Erythroblast (primary cell): ENCODE results near the gene IGSF3.

Experiments
- GATA1 ChIP-seq: IDR thresholded peaks from 2 replicates; pipeline ENCODE4 v1.6.1; 2011; ENCODE audit warnings: low read depth, mild to moderate bottlenecking, control low read depth, low read length, moderate library complexity
- POLR2A ChIP-seq: IDR thresholded peaks from 2 replicates; pipeline ENCODE4 v1.6.1; 2011; ENCODE audit warnings: mild to moderate bottlenecking, low read length

DNA sequence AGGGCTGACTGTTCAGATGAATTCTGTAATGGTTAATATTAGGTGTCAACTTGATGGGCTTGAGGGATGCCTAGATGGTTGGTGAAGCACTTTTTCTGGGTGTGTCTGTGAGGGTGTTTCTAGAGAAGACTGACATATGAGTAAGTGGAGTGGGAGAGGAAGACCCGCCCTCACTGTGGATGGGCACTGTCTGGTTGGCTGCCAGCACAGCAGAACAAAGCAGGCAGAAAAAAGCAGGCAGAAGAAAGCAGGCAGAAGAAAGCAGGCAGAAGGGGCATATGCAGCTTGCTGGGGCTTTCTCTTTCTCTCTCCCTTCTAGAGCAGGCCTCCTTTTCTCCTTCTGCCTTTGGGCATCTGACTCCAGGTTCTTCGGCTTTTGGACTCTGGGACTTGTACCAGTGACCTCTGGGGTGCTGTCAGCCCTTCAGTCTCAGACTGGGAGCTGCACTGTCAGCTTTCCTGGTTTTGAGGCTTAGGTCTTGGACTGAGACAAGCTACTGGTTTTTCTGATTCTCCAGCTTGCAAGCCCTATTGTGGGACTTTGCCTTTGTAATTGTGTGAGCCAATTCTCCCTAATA lies 43.8 kb upstream of the IGSF3 start:
- TF ChIP-seq POLR2A (no peak), GATA1 (no peak)
